ENCODE data around the gene ADGRF3. TPM values are rescaled to one million over a fixed set of nuclear protein-coding genes. Genes with fewer than 3 reads are reported as not detected.
"Not testable (repeated sequence)": the region's sequence is repeated elsewhere in the genome, so short reads cannot be mapped to it uniquely, and the experiment has no call there.

Gene ADGRF3
- total and polyA plus RNA-seq, 2 experiments from 2014 or later: 0.24 TPM; not detected in 1

- TF ChIP-seq EZH2phosphoT487 (IDR thresholded peaks at IDR 0.05; ENCODE audit: insufficient read depth, low read depth): no peak
- no peak for TF ChIP-seq EZH2 (IDR thresholded peaks at IDR 0.05; ENCODE audit: insufficient read depth, poor library complexity, severe bottlenecking)
- peaks cover 11% of the 10 kb centered on the region for H3K4me1 ChIP-seq (ENCODE audit: insufficient read depth)
- peak overlapping the region; percentile 11; the same call in 1 of the 2 replicates for H3K27ac ChIP-seq
- no peaks in the 10 kb centered on the region for H3K79me2 ChIP-seq (ENCODE audit: insufficient read depth)
- WGBS, 2 experiments (ENCODE audit: low coverage in 1 of 2, low lambda C conversion rate in 2 of 2, missing lambda C conversion rate in 2 of 2): 100% methylated on average over 1 of the region's 1 CpG
- H3K36me3 ChIP-seq (ENCODE audit: low read depth): no peaks in the 10 kb centered on the region
- H3K4me3 ChIP-seq: no peak overlapping the region
- H3F3A ChIP-seq (ENCODE audit: insufficient read depth): peaks cover 14% of the 10 kb centered on the region
- no peak overlapping the region for H2AFZ ChIP-seq
- no peaks in the 10 kb centered on the region for H3K9me2 ChIP-seq (ENCODE audit: insufficient read depth)
- no peak overlapping the region for H3K9ac ChIP-seq
- no peaks in the 10 kb centered on the region for H3K9me3 ChIP-seq (ENCODE audit: low read depth)
- no peaks in the 10 kb centered on the region for H4K20me1 ChIP-seq (ENCODE audit: insufficient read depth)
- in situ Hi-C loops (cut with MboI): no loop called here
- H3K4me2 ChIP-seq (ENCODE audit: unreplicated experiment): no peak overlapping the region
- peak; percentile 29 for DNase-seq
- no peaks in the 10 kb centered on the region for H3K27me3 ChIP-seq (replicated peaks; ENCODE audit: insufficient read depth)
Measured at GRCh38 chr2:26326514-26326913, 20.1 kb downstream of the ADGRF3 start.

- peak overlapping the region; percentile 11; the same call in 1 of the 2 replicates for H3K27ac ChIP-seq
- no peaks in the 10 kb centered on the region for H3K9me2 ChIP-seq (ENCODE audit: insufficient read depth)
- in situ Hi-C loops (cut with MboI): no loop called here
- no peak overlapping the region for H3K4me3 ChIP-seq
- TF ChIP-seq EZH2phosphoT487 (IDR thresholded peaks at IDR 0.05; ENCODE audit: insufficient read depth, low read depth): no peak
- no peak for TF ChIP-seq EZH2 (IDR thresholded peaks at IDR 0.05; ENCODE audit: insufficient read depth, poor library complexity, severe bottlenecking)
- H3K4me2 ChIP-seq (ENCODE audit: unreplicated experiment): no peak overlapping the region
- no peak overlapping the region for H2AFZ ChIP-seq
- H3F3A ChIP-seq (ENCODE audit: insufficient read depth): peaks cover 14% of the 10 kb centered on the region
- peak; percentile 73 for DNase-seq
- WGBS, 2 experiments (ENCODE audit: low coverage in 1 of 2, low lambda C conversion rate in 2 of 2, missing lambda C conversion rate in 2 of 2): 48 to 51% methylated on average over 4 of the region's 4 CpGs
- H3K9me3 ChIP-seq (ENCODE audit: low read depth): no peaks in the 10 kb centered on the region
- H3K27me3 ChIP-seq (replicated peaks; ENCODE audit: insufficient read depth): no peaks in the 10 kb centered on the region
- no peaks in the 10 kb centered on the region for H3K79me2 ChIP-seq (ENCODE audit: insufficient read depth)
- peaks cover 11% of the 10 kb centered on the region for H3K4me1 ChIP-seq (ENCODE audit: insufficient read depth)
- H3K36me3 ChIP-seq (ENCODE audit: low read depth): no peaks in the 10 kb centered on the region
- H4K20me1 ChIP-seq (ENCODE audit: insufficient read depth): no peaks in the 10 kb centered on the region
- no peak overlapping the region for H3K9ac ChIP-seq
Measured at GRCh38 chr2:26325851-26326250, 20.7 kb downstream of the ADGRF3 start.

GRCh38 chr2:26324903-26325302 lies 21.7 kb downstream of the ADGRF3 start:
- WGBS, 2 experiments (ENCODE audit: low coverage in 1 of 2, low lambda C conversion rate in 2 of 2, missing lambda C conversion rate in 2 of 2): 95% methylated on average over 3 of the region's 3 CpGs
- H2AFZ ChIP-seq: no peak overlapping the region
- H3K9me3 ChIP-seq (ENCODE audit: low read depth): no peaks in the 10 kb centered on the region
- H3K36me3 ChIP-seq (ENCODE audit: low read depth): no peaks in the 10 kb centered on the region
- no peaks in the 10 kb centered on the region for H4K20me1 ChIP-seq (ENCODE audit: insufficient read depth)
- H3K79me2 ChIP-seq (ENCODE audit: insufficient read depth): no peaks in the 10 kb centered on the region
- H3K9ac ChIP-seq: no peak overlapping the region
- H3K4me1 ChIP-seq (ENCODE audit: insufficient read depth): peaks cover 11% of the 10 kb centered on the region
- H3K4me3 ChIP-seq: no peak overlapping the region
- TF ChIP-seq EZH2 (IDR thresholded peaks at IDR 0.05; ENCODE audit: insufficient read depth, poor library complexity, severe bottlenecking) (no peak), EZH2phosphoT487 (IDR thresholded peaks at IDR 0.05; ENCODE audit: insufficient read depth, low read depth) (no peak)
- no peaks in the 10 kb centered on the region for H3K9me2 ChIP-seq (ENCODE audit: insufficient read depth)
- peaks cover 14% of the 10 kb centered on the region for H3F3A ChIP-seq (ENCODE audit: insufficient read depth)
- H3K27ac ChIP-seq: no peak overlapping the region
- H3K27me3 ChIP-seq (replicated peaks; ENCODE audit: insufficient read depth): no peaks in the 10 kb centered on the region
- no peak overlapping the region for H3K4me2 ChIP-seq (ENCODE audit: unreplicated experiment)
- in situ Hi-C loops (cut with MboI): no loop called here
- no peak for DNase-seq

- H3K4me1 ChIP-seq (ENCODE audit: insufficient read depth): peaks cover 11% of the 10 kb centered on the region
- H3K27ac ChIP-seq; H4K20me1 ChIP-seq (ENCODE audit: insufficient read depth); in situ Hi-C loops (cut with MboI); H3K9ac ChIP-seq; H3K79me2 ChIP-seq (ENCODE audit: insufficient read depth); DNase-seq; H3K4me2 ChIP-seq (ENCODE audit: unreplicated experiment); H2AFZ ChIP-seq; H3K27me3 ChIP-seq (replicated peaks; ENCODE audit: insufficient read depth); H3K9me2 ChIP-seq (ENCODE audit: insufficient read depth); H3K36me3 ChIP-seq (ENCODE audit: low read depth); H3K4me3 ChIP-seq; H3K9me3 ChIP-seq (ENCODE audit: low read depth): not testable (repeated sequence)
- peaks cover 10% of the 10 kb centered on the region for H3F3A ChIP-seq (ENCODE audit: insufficient read depth)
Measured at GRCh38 chr2:26324479-26324878, 22.1 kb downstream of the ADGRF3 start.

- no peak for DNase-seq
- Histone ChIP-seq H3K27me3 (replicated peaks; ENCODE audit: insufficient read depth) (no peaks in the 10 kb centered on the region), H3K79me2 (ENCODE audit: insufficient read depth) (no peaks in the 10 kb centered on the region), H4K20me1 (ENCODE audit: insufficient read depth) (no peaks in the 10 kb centered on the region), H3K4me1 (ENCODE audit: insufficient read depth) (no peaks in the 10 kb centered on the region), H2AFZ (no peak overlapping the region), H3K9me2 (ENCODE audit: insufficient read depth) (no peaks in the 10 kb centered on the region), H3K4me2 (ENCODE audit: unreplicated experiment) (no peak overlapping the region), H3K9me3 (ENCODE audit: low read depth) (no peaks in the 10 kb centered on the region), H3K36me3 (ENCODE audit: low read depth) (no peaks in the 10 kb centered on the region), H3K9ac (no peak overlapping the region), H3F3A (ENCODE audit: insufficient read depth) (no peaks in the 10 kb centered on the region), H3K27ac (no peak overlapping the region), H3K4me3 (no peak overlapping the region)
- in situ Hi-C loops (cut with MboI): no loop called here
- no peak for TF ChIP-seq EZH2phosphoT487 (IDR thresholded peaks at IDR 0.05; ENCODE audit: insufficient read depth, low read depth)
- TF ChIP-seq EZH2 (IDR thresholded peaks at IDR 0.05; ENCODE audit: insufficient read depth, poor library complexity, severe bottlenecking): no peak
- 14 to 16% methylated on average over 5 to 6 of the region's 6 CpGs for WGBS, 2 experiments (ENCODE audit: low coverage in 1 of 2, low lambda C conversion rate in 2 of 2, missing lambda C conversion rate in 2 of 2)
Measured at GRCh38 chr2:26318950-26319349, 27.6 kb downstream of the ADGRF3 start.

Measured in GM23248 (cell line).